ENCODE measurements around the gene ZNF143. TPM values are rescaled to one million over a fixed set of nuclear protein-coding genes. Genes with fewer than 3 reads are reported as not detected.

The ZNF143 gene
- total and polyA plus RNA-seq, 8 donors, result 5.3 to 18.9 (median 11.9) TPM

- no peak for DNase-seq
- no peaks in the 10 kb centered on the region for H3K27me3 ChIP-seq
- 38 to 39% methylated on average over 6 of the region's 6 CpGs for WGBS, 2 donors
- peak in 1 of 4 donors; percentile 18 for ATAC-seq
- no peak for TF ChIP-seq CTCF (IDR thresholded peaks at IDR 0.05)
- H3K9me3 ChIP-seq, result no peaks in the 10 kb centered on the region
- H3K4me3 ChIP-seq, result no peak overlapping the region
- no peak for FAIRE-seq
- peaks cover 0 to 16% (median 8%) of the 10 kb centered on the region in 3 donors for H3K36me3 ChIP-seq
- H3K4me1 ChIP-seq, result peaks cover 4 to 11% (median 8%) of the 10 kb centered on the region in 3 donors
- intact Hi-C loops (cut with DNase I), result no loop called here
- H3K27ac ChIP-seq, result no peak overlapping the region
Observed at GRCh38 chr11:9495803-9496514, 35.1 kb downstream of the ZNF143 start.

GRCh38 chr11:9498457-9499078, 37.8 kb downstream of the ZNF143 start:
- Histone ChIP-seq H3K27me3 (no peaks in the 10 kb centered on the region), H3K36me3 (peaks cover 0 to 15% (median 8%) of the 10 kb centered on the region in 3 donors), H3K27ac (no peak overlapping the region), H3K4me1 (peaks cover 4 to 11% (median 8%) of the 10 kb centered on the region in 3 donors), H3K4me3 (no peak overlapping the region), H3K9me3 (no peaks in the 10 kb centered on the region)
- intact Hi-C loops (cut with DNase I), result no loop called here
- no peak for TF ChIP-seq CTCF (IDR thresholded peaks at IDR 0.05)
- 11 to 19% methylated on average over 4 of the region's 4 CpGs for WGBS, 2 donors
- no peak for DNase-seq
- ATAC-seq, result peak in 2 of 4 donors; percentile 61 to 65
- no peak for FAIRE-seq

- H3K36me3 ChIP-seq, result no peaks in the 10 kb centered on the region
- WGBS, 2 donors, result 39 to 40% methylated on average over 6 of the region's 6 CpGs
- FAIRE-seq, result peak; percentile 29
- no peak overlapping the region for H3K27ac ChIP-seq
- no peaks in the 10 kb centered on the region for H3K9me3 ChIP-seq
- DNase-seq, result peak in 5 of 6 donors; percentile 55 to 80 (median 65)
- H3K4me1 ChIP-seq, result peaks cover 7 to 14% (median 12%) of the 10 kb centered on the region in 3 donors
- ATAC-seq, result peak; percentile 75 to 90 (median 86)
- peak; percentile 70 to 88 (median 81) for TF ChIP-seq CTCF (IDR thresholded peaks at IDR 0.05)
- intact Hi-C loops (cut with DNase I), result no loop called here
- no peak overlapping the region for H3K4me3 ChIP-seq
- no peaks in the 10 kb centered on the region for H3K27me3 ChIP-seq
Observed at GRCh38 chr11:9506489-9507276, 45.9 kb downstream of the ZNF143 start.

- no peak for TF ChIP-seq CTCF (IDR thresholded peaks at IDR 0.05)
- no peaks in the 10 kb centered on the region for H3K27me3 ChIP-seq
- DNase-seq, result no peak
- no peak overlapping the region for H3K4me3 ChIP-seq
- 92 to 97% methylated on average over 1 of the region's 1 CpG for WGBS, 2 donors
- H3K4me1 ChIP-seq, result peaks cover 7 to 14% (median 12%) of the 10 kb centered on the region in 3 donors
- ATAC-seq, result no peak
- FAIRE-seq, result no peak
- no peaks in the 10 kb centered on the region for H3K36me3 ChIP-seq
- intact Hi-C loops (cut with DNase I), result no loop called here
- H3K9me3 ChIP-seq, result no peaks in the 10 kb centered on the region
- no peak overlapping the region for H3K27ac ChIP-seq
Observed at GRCh38 chr11:9507277-9507580, 46.4 kb downstream of the ZNF143 start.
